ENCODE results near the gene ARID1A. TPM values are rescaled to one million over a fixed set of nuclear protein-coding genes. Genes with fewer than 3 reads are reported as not detected.

The ARID1A gene
- total RNA-seq, 1 donor from 2014 or later: 85.1 TPM

- H4K20me1 ChIP-seq (ENCODE audit: insufficient read depth, low read length): no peaks in the 10 kb centered on the region
- peak overlapping the region; percentile 1 for H2AFZ ChIP-seq (ENCODE audit: low read depth, low read length)
- no peaks in the 10 kb centered on the region for H3K36me3 ChIP-seq (ENCODE audit: insufficient read depth, low read length)
- no peaks in the 10 kb centered on the region for H3K27me3 ChIP-seq (ENCODE audit: insufficient read depth, low read length)
- peaks cover 50% of the 10 kb centered on the region for H3K4me1 ChIP-seq (ENCODE audit: insufficient read depth, low read length)
- H3K9me3 ChIP-seq (ENCODE audit: insufficient read depth, low read depth, low read length): no peaks in the 10 kb centered on the region
- DNase-seq (ENCODE audit: low read depth) (peak; percentile 65), FAIRE-seq (peak; percentile 20)
- Mint-ChIP-seq H3K9me3 (ENCODE audit: unreplicated experiment) (no peaks in the 10 kb centered on the region), H3K36me3 (ENCODE audit: low read depth, unreplicated experiment) (peaks cover 10% of the 10 kb centered on the region), H3K27me3 (ENCODE audit: low read depth, unreplicated experiment) (no peaks in the 10 kb centered on the region), H3K27ac (ENCODE audit: unreplicated experiment) (peak overlapping the region; percentile 77), H3K4me1 (ENCODE audit: low read depth, unreplicated experiment) (peaks cover 41% of the 10 kb centered on the region), H3K4me3 (ENCODE audit: unreplicated experiment) (peak overlapping the region; percentile 77)
- H3K79me2 ChIP-seq (ENCODE audit: insufficient read depth, low read length): peaks cover 4% of the 10 kb centered on the region
- no peak for TF ChIP-seq EZH2 (IDR thresholded peaks at IDR 0.05; ENCODE audit: insufficient read depth, low read length)
- peak; percentile 89 for TF ChIP-seq CTCF (IDR thresholded peaks at IDR 0.05; ENCODE audit: insufficient read depth, low read depth, low read length)
- H3K4me3 ChIP-seq (ENCODE audit: insufficient read depth, low read depth, low read length): peak overlapping the region; percentile 71
- peak overlapping the region; percentile 96 for H3K4me2 ChIP-seq (ENCODE audit: low read length)
- H3K9ac ChIP-seq (ENCODE audit: low read length): peak overlapping the region; percentile 92
- H3K27ac ChIP-seq (ENCODE audit: low read depth, low read length): peak overlapping the region; percentile 95
Measured at GRCh38 chr1:26788836-26789611, 93.2 kb downstream of the ARID1A start.

- peaks cover 45% of the 10 kb centered on the region for H3K4me1 ChIP-seq (ENCODE audit: insufficient read depth, low read length)
- H3K27ac ChIP-seq (ENCODE audit: low read depth, low read length): peak overlapping the region; percentile 95
- no peaks in the 10 kb centered on the region for H4K20me1 ChIP-seq (ENCODE audit: insufficient read depth, low read length)
- peaks cover 2% of the 10 kb centered on the region for H3K36me3 ChIP-seq (ENCODE audit: insufficient read depth, low read length)
- H3K27me3 ChIP-seq (ENCODE audit: insufficient read depth, low read length): no peaks in the 10 kb centered on the region
- no peak for TF ChIP-seq EZH2 (IDR thresholded peaks at IDR 0.05; ENCODE audit: insufficient read depth, low read length)
- no peak for TF ChIP-seq CTCF (IDR thresholded peaks at IDR 0.05; ENCODE audit: insufficient read depth, low read depth, low read length)
- no peaks in the 10 kb centered on the region for H3K9me3 Mint-ChIP-seq (ENCODE audit: unreplicated experiment)
- H2AFZ ChIP-seq (ENCODE audit: low read depth, low read length): no peak overlapping the region
- H3K4me1 Mint-ChIP-seq (ENCODE audit: low read depth, unreplicated experiment): peaks cover 36% of the 10 kb centered on the region
- H3K4me2 ChIP-seq (ENCODE audit: low read length): peak overlapping the region; percentile 96
- H3K27ac Mint-ChIP-seq (ENCODE audit: unreplicated experiment): no peak overlapping the region
- no peak overlapping the region for H3K4me3 Mint-ChIP-seq (ENCODE audit: unreplicated experiment)
- H3K27me3 Mint-ChIP-seq (ENCODE audit: low read depth, unreplicated experiment): no peaks in the 10 kb centered on the region
- FAIRE-seq (no peak), DNase-seq (ENCODE audit: low read depth) (no peak)
- H3K9me3 ChIP-seq (ENCODE audit: insufficient read depth, low read depth, low read length): no peaks in the 10 kb centered on the region
- peak overlapping the region; percentile 92 for H3K9ac ChIP-seq (ENCODE audit: low read length)
- peaks cover 14% of the 10 kb centered on the region for H3K36me3 Mint-ChIP-seq (ENCODE audit: low read depth, unreplicated experiment)
- peaks cover 4% of the 10 kb centered on the region for H3K79me2 ChIP-seq (ENCODE audit: insufficient read depth, low read length)
- no peak overlapping the region for H3K4me3 ChIP-seq (ENCODE audit: insufficient read depth, low read depth, low read length)
Measured at GRCh38 chr1:26789612-26789865, 93.7 kb downstream of the ARID1A start.

GRCh38 chr1:26789931-26790330, 94.1 kb downstream of the ARID1A start:
- peaks cover 41% of the 10 kb centered on the region for H3K4me1 ChIP-seq (ENCODE audit: insufficient read depth, low read length)
- no peak overlapping the region for H2AFZ ChIP-seq (ENCODE audit: low read depth, low read length)
- H3K36me3 Mint-ChIP-seq (ENCODE audit: low read depth, unreplicated experiment): peaks cover 18% of the 10 kb centered on the region
- no peak overlapping the region for H3K27ac ChIP-seq (ENCODE audit: low read depth, low read length)
- H3K4me1 Mint-ChIP-seq (ENCODE audit: low read depth, unreplicated experiment): peaks cover 32% of the 10 kb centered on the region
- FAIRE-seq: no peak
- DNase-seq (ENCODE audit: low read depth): no peak
- peaks cover 4% of the 10 kb centered on the region for H3K79me2 ChIP-seq (ENCODE audit: insufficient read depth, low read length)
- H3K36me3 ChIP-seq (ENCODE audit: insufficient read depth, low read length): peaks cover 2% of the 10 kb centered on the region
- TF ChIP-seq EZH2 (IDR thresholded peaks at IDR 0.05; ENCODE audit: insufficient read depth, low read length): no peak
- no peak for TF ChIP-seq CTCF (IDR thresholded peaks at IDR 0.05; ENCODE audit: insufficient read depth, low read depth, low read length)
- no peak overlapping the region for H3K4me3 ChIP-seq (ENCODE audit: insufficient read depth, low read depth, low read length)
- H3K9me3 ChIP-seq (ENCODE audit: insufficient read depth, low read depth, low read length): no peaks in the 10 kb centered on the region
- H3K27me3 Mint-ChIP-seq (ENCODE audit: low read depth, unreplicated experiment): no peaks in the 10 kb centered on the region
- no peak overlapping the region for H3K4me2 ChIP-seq (ENCODE audit: low read length)
- H3K9me3 Mint-ChIP-seq (ENCODE audit: unreplicated experiment): no peaks in the 10 kb centered on the region
- no peaks in the 10 kb centered on the region for H3K27me3 ChIP-seq (ENCODE audit: insufficient read depth, low read length)
- no peaks in the 10 kb centered on the region for H4K20me1 ChIP-seq (ENCODE audit: insufficient read depth, low read length)
- peak overlapping the region; percentile 92 for H3K9ac ChIP-seq (ENCODE audit: low read length)
- no peak overlapping the region for H3K27ac Mint-ChIP-seq (ENCODE audit: unreplicated experiment)
- no peak overlapping the region for H3K4me3 Mint-ChIP-seq (ENCODE audit: unreplicated experiment)

Data from astrocyte (in vitro differentiated cells and primary cell).